GM12892 (cell line): ENCODE data around the gene AHCTF1.

Experiments
- POLR2A ChIP-seq: IDR thresholded peaks from 2 replicates; pipeline ENCODE4 v1.6.1; 2011; ENCODE audit warnings: low read depth, low read length, control low read depth
- POLR2AphosphoS5 ChIP-seq: IDR thresholded peaks from 2 replicates; pipeline ENCODE4 v1.6.1; 2011; ENCODE audit warnings: low read depth, low read length, control low read depth
- TAF1 ChIP-seq: IDR thresholded peaks from 2 replicates; pipeline ENCODE4 v1.6.1; 2011; ENCODE audit warnings: low read depth, mild to moderate bottlenecking, control low read depth, low read length, borderline replicate concordance

DNA sequence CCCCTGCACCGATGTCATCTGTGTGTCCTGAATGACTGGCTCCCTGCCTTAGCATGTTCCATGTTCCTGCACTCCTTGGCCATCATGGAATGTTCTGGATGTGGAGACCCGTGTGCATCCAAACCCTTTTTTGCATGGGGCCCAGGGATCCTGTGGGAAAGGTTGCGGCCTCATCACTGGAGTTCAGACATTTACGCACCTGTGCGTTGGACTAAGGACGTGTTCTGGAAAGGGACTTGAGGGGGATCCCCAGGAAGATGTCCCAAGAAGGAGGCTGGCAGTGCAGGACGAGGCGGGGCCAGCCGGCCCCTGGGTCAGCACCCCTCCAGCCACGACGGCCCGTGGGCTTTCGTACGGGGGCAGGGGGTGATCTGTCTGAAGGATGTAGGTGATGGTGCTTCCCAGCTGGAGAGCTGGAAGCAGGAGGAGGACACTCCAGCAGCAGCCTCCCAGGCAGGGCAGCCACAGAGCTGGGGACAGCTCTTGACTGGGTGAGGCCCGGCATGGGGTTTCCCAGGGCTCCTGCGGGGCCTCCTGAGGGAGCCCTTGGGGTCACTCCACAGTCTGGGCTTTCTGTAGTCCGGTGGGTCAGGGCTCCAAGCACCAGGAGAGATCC is 140.3 kb downstream of the AHCTF1 start:
- TF ChIP-seq POLR2A, result no peak
- no peak for TF ChIP-seq TAF1
- TF ChIP-seq POLR2AphosphoS5, result no peak
